NT2/D1 (cell line): ENCODE results near the gene ZNF778.
"Not testable (repeated sequence)": the region's sequence is repeated elsewhere in the genome, so short reads cannot be mapped to it uniquely, and the experiment has no call there.

Source experiments
- DNase-seq: peaks from one replicate; pipeline ENCODE4 v3.0.0-alpha.2; 2011; ENCODE audit warnings: low read depth, low spot score
- H3K27me3 ChIP-seq: 2 replicates; pipeline ENCODE4 v1.6.0; 2011; ENCODE audit warnings: mild to moderate bottlenecking; ENCODE audit not compliant: insufficient read length, insufficient read depth
- H3K36me3 ChIP-seq: 2 replicates; pipeline ENCODE4 v1.6.1; 2011; ENCODE audit warnings: mild to moderate bottlenecking, low read length, mixed read lengths; ENCODE audit not compliant: insufficient read depth, insufficient read length
- H3K4me1 ChIP-seq: 2 replicates; pipeline ENCODE4 v1.5.1; 2011; ENCODE audit not compliant: insufficient read depth, insufficient read length
- H3K4me3 ChIP-seq: 2 replicates; pipeline ENCODE4 v1.5.1; 2011; ENCODE audit warnings: low read depth; ENCODE audit not compliant: insufficient read length
- H3K9ac ChIP-seq: 2 replicates; pipeline ENCODE4 v1.6.0; 2011; ENCODE audit warnings: low read depth; ENCODE audit not compliant: insufficient read length
- H3K9me3 ChIP-seq: 2 replicates; pipeline ENCODE4 v1.5.1; 2011; ENCODE audit warnings: mild to moderate bottlenecking, low read length; ENCODE audit not compliant: insufficient read depth
- SUZ12 ChIP-seq: IDR thresholded peaks from 2 replicates; pipeline ENCODE4 v1.6.1; 2011; ENCODE audit not compliant: insufficient read length, insufficient read depth; ENCODE audit errors: extremely low read depth
- YY1 ChIP-seq: IDR thresholded peaks from 2 replicates; pipeline ENCODE4 v1.6.1; 2011; ENCODE audit not compliant: insufficient read length, insufficient read depth
- ZNF274 ChIP-seq: IDR thresholded peaks from 2 replicates; pipeline ENCODE4 v1.6.1; 2011; ENCODE audit warnings: mild to moderate bottlenecking, low read depth, low read length

The ZNF778 gene

DNA sequence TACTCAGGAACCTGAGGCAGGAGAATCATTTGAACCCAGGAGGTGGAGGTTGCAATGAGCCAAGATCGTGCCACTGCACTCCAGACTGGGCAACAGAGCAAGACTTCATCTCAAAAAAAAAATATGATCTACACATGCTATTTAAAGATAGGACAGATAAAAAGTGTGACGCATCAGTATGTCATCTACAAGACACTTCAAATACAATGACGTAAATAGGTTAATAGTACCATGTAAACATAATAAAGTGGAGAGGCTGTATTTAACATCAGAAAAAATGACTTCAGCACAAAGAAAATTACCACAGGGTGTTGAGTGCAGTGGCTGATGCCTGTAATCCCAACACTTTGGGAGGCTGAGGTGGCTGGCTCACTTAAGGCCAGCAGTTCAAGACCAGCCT lies 20.2 kb downstream of the ZNF778 start:
- no peak for DNase-seq
- Histone ChIP-seq H3K9ac (no peak overlapping the region), H3K9me3 (peaks cover 8% of the 10 kb centered on the region; the same call in 1 of the 2 replicates), H3K36me3 (peaks cover 35% of the 10 kb centered on the region), H3K27me3 (no peaks in the 10 kb centered on the region), H3K4me1 (no peaks in the 10 kb centered on the region), H3K4me3 (no peak overlapping the region)
- TF ChIP-seq YY1 (no peak), ZNF274 (no peak), SUZ12 (no peak)

DNA sequence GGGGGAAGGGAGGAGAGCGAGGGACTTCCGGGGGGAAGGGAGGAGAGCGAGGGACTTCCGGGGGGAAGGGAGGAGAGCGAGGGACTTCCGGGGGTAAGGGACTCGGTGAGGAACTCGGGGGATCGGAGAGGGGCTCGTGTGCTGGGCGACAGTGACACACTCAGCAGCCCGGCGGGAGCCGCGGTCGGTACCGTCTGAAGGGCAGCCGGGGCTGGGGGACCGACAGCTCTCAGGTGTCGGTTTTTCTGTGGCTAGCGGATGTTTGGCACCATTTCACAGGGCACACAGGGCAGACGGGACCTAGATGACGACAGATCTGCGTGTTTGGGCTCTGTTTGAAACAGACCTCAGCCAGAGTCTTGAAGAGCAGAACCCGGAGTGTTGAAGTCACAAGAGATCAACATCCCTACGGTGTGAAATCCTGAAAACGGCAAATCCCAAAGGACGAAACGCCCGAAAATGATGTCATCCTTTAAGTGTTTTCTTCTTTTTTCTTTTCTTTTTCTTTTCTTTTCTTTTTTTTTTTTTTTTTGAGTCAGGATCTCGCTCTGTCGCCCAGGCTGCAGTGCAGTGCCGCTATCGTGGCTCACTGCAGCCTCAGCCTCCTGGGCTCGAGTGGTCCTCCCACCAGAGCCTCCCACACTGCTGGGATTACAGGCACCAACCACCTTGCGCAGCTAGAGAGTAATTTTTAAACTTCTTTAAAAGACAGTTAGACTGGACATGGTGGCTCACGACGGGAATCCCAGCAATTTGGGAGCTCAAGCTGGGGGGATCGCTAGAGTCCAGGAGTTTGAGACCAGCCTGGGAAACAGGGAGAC lies 23.9 kb downstream of the ZNF778 start:
- H3K9ac ChIP-seq = peak overlapping the region; percentile 97
- H3K4me3 ChIP-seq = peak overlapping the region; percentile 97
- H3K4me1 ChIP-seq = no peaks in the 10 kb centered on the region
- DNase-seq = peak; percentile 65
- no peaks in the 10 kb centered on the region for H3K9me3 ChIP-seq
- TF ChIP-seq YY1 (no peak), SUZ12 (no peak), ZNF274 (no peak)
- H3K36me3 ChIP-seq = peaks cover 8% of the 10 kb centered on the region
- no peaks in the 10 kb centered on the region for H3K27me3 ChIP-seq

DNA sequence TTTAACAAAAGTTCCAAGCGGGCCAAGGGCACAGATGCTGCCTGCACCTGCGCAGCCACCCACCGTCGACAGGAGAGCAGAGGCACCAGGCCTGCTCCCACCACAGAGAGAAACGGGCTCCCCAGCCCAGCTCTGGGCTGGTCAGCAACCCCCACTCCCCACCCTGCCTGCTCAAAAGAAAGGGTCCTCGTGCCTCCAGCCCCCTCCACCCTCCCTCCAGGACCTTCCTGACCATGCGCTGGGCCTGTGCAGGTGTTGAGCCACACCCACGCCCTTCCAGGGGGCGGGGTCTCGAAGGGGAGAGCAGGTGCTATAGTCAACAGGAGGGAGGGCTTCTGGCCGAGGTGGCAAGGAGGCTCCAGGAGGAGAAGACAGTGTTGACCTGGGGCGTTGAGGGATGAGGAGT lies 25.3 kb downstream of the ZNF778 start:
- H3K4me3 ChIP-seq = no peak overlapping the region
- no peak overlapping the region for H3K9ac ChIP-seq
- H3K4me1 ChIP-seq = no peaks in the 10 kb centered on the region
- peaks cover 3% of the 10 kb centered on the region for H3K36me3 ChIP-seq
- DNase-seq = no peak
- H3K9me3 ChIP-seq = no peaks in the 10 kb centered on the region
- peaks cover 2% of the 10 kb centered on the region for H3K27me3 ChIP-seq
- TF ChIP-seq SUZ12 (no peak), YY1 (no peak), ZNF274 (no peak)

DNA sequence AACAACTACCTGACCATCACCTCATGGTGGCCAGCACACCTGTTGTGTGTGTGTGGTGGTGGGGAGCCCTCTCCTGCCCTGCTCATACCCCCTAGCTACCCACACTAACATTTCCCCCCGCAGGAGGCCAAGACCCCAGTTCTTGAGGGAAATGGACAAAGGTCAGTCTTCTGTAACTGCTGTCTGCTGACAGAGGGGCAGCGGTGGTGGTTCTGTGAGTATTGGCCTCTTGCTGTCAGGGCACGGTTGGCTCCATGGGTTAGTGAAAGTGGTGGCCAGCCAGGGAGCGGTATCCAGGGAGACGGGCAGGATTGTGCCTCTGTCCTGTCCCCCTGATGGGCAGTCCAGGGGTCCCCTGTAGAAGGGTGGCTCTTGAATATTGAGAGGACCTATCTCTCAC lies 26.2 kb downstream of the ZNF778 start:
- no peak overlapping the region for H3K4me3 ChIP-seq
- no peaks in the 10 kb centered on the region for H3K9me3 ChIP-seq
- no peak for TF ChIP-seq SUZ12
- no peak for TF ChIP-seq YY1
- no peak for TF ChIP-seq ZNF274
- H3K36me3 ChIP-seq = peaks cover 3% of the 10 kb centered on the region
- H3K27me3 ChIP-seq = peaks cover 11% of the 10 kb centered on the region
- DNase-seq = no peak
- H3K9ac ChIP-seq = no peak overlapping the region
- no peaks in the 10 kb centered on the region for H3K4me1 ChIP-seq

DNA sequence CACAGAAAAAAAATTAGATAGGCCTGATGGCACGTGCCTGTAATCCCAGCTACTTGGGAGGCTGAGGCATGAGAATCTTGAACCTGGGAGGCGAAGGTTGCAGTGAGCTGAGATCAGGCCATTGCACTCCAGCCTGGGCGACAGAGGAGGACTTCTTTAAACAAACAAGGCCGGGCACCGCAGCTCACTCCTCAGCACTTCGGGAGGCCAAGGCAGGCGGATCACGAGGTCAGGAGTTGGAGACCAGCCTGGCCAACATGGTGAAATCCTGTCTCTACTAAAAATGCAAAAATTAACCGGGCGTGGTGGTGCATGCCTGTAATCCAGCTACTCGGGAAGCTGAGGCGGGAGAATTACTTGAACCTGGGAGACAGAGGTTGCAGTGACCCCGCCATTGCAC lies 26.8 kb downstream of the ZNF778 start:
- not testable (repeated sequence) for H3K4me1 ChIP-seq, H3K9me3 ChIP-seq, DNase-seq, H3K9ac ChIP-seq, H3K36me3 ChIP-seq, H3K4me3 ChIP-seq
- H3K27me3 ChIP-seq = peaks cover 12% of the 10 kb centered on the region

DNA sequence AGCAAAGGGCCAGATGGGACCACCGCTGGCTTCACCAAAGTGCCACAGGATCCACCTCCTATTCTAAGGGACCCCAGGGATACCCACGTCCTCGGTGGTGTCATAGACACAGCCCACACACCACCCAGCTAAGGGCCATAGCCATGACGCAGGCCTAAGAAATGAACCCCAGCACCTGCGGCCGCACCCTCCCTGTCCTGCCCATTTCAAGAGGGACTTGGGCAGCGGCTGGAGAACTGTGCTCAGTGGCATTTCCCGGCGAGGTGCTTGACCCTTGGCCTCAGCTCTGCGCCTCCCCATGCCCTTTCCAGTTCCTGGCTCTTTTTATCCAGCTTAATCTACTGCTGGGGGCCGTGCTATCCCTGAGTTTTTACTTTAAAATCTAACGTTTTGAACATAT lies 27.3 kb downstream of the ZNF778 start:
- Histone ChIP-seq H3K9me3 (no peaks in the 10 kb centered on the region), H3K4me1 (no peaks in the 10 kb centered on the region), H3K36me3 (peaks cover 3% of the 10 kb centered on the region), H3K4me3 (no peak overlapping the region), H3K9ac (no peak overlapping the region), H3K27me3 (peaks cover 12% of the 10 kb centered on the region)
- TF ChIP-seq ZNF274 (no peak), SUZ12 (no peak), YY1 (no peak)
- no peak for DNase-seq

DNA sequence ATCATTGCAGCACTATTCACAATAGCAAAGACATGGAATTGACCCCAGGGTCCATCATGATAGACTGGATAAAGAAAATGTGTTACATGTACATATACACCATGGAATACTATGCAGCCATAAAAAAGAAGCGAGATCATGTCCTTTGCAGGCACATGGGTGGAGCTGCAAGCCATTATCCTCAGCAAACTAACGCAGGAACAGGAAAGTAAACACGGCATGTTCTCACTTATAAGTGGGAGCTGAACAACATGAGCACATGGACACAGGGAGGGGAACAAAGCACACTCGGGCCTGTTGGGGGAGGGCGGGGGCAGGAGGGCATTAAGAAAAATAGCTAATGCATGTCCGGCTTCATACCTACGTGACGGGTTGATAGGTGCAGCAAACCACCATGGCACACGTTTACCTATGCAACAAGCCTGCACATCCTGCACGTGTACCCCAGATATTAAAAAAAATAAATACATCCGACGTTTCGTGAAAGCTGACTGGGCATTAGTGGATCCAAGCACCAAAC lies 28.9 kb downstream of the ZNF778 start:
- Histone ChIP-seq H3K27me3 (peaks cover 12% of the 10 kb centered on the region), H3K36me3 (peaks cover 3% of the 10 kb centered on the region), H3K4me3 (peak overlapping the region; percentile 53), H3K4me1 (no peaks in the 10 kb centered on the region), H3K9me3 (no peaks in the 10 kb centered on the region), H3K9ac (peak overlapping the region; percentile 90)
- DNase-seq = no peak
- TF ChIP-seq ZNF274 = no peak
- TF ChIP-seq SUZ12 = no peak
- no peak for TF ChIP-seq YY1
